Skeletal muscle tissue (tissue), 4 donors: ENCODE results near the gene RAI1. TPM values are rescaled to one million over a fixed set of nuclear protein-coding genes. Genes with fewer than 3 reads are reported as not detected.
"Not testable (repeated sequence)": the region's sequence is repeated elsewhere in the genome, so short reads cannot be mapped to it uniquely, and the experiment has no call there.

Source experiments
- H3K27ac ChIP-seq: one replicate; pipeline ENCODE4 v1.7.0; 2013; ENCODE audit warnings: mild to moderate bottlenecking, low read depth, low read length, inconsistent platforms
- H3K27me3 ChIP-seq, 3 donors: one replicate each; pipeline ENCODE4 v1.7.0; 2013; ENCODE audit warnings: low read length in 3 of 3; ENCODE audit not compliant: control insufficient read depth in 3 of 3, insufficient read depth in 3 of 3
- H3K36me3 ChIP-seq, 3 donors: one replicate each; pipeline ENCODE4 v1.7.0; 2013; ENCODE audit warnings: low read length in 3 of 3; ENCODE audit not compliant: control insufficient read depth in 3 of 3, insufficient read depth in 3 of 3
- H3K4me1 ChIP-seq, 3 donors: one replicate each; pipeline ENCODE4 v1.7.0; 2013; ENCODE audit warnings: low read length in 3 of 3, mild to moderate bottlenecking in 3 of 3; ENCODE audit not compliant: control insufficient read depth in 3 of 3, insufficient read depth in 3 of 3
- H3K4me3 ChIP-seq, 3 donors: one replicate each; pipeline ENCODE4 v1.7.0; 2013; ENCODE audit warnings: low read length in 3 of 3
- H3K9ac ChIP-seq, 3 donors: one replicate each; pipeline ENCODE4 v1.7.0; 2013; ENCODE audit warnings: low read length in 3 of 3, mild to moderate bottlenecking in 3 of 3, moderate library complexity in 2 of 3, low read depth in 1 of 3
- H3K9me3 ChIP-seq, 3 donors: one replicate each; pipeline ENCODE4 v1.7.0; 2013; ENCODE audit warnings: low read length in 3 of 3; ENCODE audit not compliant: control insufficient read depth in 3 of 3
- total RNA-seq: library from RNA; depleted of rRNA; stranded (reverse); fragments of >200 nt; gene quantifications from one replicate; pipeline ENCODE4 v1.2.3, GENCODE V29; 2014
- donor health status: Osteomylitis.

The RAI1 gene, protein sequence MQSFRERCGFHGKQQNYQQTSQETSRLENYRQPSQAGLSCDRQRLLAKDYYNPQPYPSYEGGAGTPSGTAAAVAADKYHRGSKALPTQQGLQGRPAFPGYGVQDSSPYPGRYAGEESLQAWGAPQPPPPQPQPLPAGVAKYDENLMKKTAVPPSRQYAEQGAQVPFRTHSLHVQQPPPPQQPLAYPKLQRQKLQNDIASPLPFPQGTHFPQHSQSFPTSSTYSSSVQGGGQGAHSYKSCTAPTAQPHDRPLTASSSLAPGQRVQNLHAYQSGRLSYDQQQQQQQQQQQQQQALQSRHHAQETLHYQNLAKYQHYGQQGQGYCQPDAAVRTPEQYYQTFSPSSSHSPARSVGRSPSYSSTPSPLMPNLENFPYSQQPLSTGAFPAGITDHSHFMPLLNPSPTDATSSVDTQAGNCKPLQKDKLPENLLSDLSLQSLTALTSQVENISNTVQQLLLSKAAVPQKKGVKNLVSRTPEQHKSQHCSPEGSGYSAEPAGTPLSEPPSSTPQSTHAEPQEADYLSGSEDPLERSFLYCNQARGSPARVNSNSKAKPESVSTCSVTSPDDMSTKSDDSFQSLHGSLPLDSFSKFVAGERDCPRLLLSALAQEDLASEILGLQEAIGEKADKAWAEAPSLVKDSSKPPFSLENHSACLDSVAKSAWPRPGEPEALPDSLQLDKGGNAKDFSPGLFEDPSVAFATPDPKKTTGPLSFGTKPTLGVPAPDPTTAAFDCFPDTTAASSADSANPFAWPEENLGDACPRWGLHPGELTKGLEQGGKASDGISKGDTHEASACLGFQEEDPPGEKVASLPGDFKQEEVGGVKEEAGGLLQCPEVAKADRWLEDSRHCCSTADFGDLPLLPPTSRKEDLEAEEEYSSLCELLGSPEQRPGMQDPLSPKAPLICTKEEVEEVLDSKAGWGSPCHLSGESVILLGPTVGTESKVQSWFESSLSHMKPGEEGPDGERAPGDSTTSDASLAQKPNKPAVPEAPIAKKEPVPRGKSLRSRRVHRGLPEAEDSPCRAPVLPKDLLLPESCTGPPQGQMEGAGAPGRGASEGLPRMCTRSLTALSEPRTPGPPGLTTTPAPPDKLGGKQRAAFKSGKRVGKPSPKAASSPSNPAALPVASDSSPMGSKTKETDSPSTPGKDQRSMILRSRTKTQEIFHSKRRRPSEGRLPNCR (N-terminal part only)
- 3.1 TPM for total RNA-seq

DNA sequence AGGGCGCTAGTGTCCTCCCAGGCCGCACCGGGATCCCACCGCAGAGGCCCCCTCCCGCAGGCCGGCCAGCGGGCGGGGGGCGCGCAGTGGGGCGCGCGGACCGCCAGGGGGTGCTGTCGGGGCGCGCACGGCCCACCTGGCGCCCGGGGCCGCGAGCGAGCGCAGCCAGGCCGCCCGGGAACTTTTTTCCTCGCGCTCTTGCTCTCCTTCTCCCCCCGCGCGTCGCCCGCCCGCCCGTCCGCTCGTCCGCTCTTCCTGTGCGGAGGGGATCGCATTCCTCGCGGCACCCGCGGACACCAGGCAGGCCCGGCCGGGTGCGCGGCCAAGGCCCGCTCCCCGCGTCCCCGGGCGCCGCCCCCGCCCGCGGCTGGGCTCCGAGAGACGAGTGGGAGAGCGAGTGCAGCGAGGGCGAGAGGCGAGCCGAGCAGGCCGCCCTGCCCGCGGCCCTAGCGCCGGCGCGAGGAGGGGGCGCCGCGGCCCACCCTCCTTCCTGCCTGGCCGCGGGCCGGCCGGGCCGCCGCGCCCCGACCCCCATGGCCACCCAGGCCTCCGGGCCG is at the start of gene RAI1:
TSS of gene RAI1 (plus strand) at position 272 of the 557 bp plus-strand sequence. CDS start 111,491 bp downstream, outside the sequence.
- Histone ChIP-seq H3K27me3 (no peaks in the 10 kb centered on the region), H3K4me1 (peaks cover 25 to 31% (median 27%) of the 10 kb centered on the region in 3 donors), H3K9ac (peak within 1 kb of the TSS; percentile 71 to 86 (median 74)), H3K27ac (peak within 1 kb of the TSS; percentile 73), H3K36me3 (no peaks in the 10 kb centered on the region), H3K4me3 (peak within 1 kb of the TSS; percentile 68 to 77 (median 76)), H3K9me3 (no peaks in the 10 kb centered on the region)

DNA sequence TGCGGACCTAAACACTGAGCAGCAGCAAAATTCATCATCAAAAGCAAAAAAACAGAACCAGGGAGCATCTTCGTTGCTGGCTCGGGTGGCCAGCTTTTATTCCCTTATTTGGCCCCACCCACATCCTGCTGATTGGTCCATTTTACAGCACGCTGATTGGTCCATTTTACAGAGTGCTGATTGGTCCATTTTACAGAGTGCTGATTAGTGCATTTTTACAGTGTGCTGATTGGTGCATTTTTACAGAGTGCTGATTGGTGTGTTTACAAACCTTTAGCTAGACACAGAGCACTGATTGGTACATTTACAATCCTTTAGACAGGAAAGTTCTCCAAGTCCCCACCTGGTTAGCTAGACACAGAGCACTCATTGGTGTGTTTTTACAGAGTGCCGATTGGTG is 48.6 kb upstream of the RAI1 start:
- not testable (repeated sequence) for H3K9me3 ChIP-seq, H3K27ac ChIP-seq, H3K9ac ChIP-seq, H3K36me3 ChIP-seq, H3K4me1 ChIP-seq, H3K4me3 ChIP-seq
- H3K27me3 ChIP-seq, result peaks cover 0 to 14% (median 13%) of the 10 kb centered on the region in 3 donors

DNA sequence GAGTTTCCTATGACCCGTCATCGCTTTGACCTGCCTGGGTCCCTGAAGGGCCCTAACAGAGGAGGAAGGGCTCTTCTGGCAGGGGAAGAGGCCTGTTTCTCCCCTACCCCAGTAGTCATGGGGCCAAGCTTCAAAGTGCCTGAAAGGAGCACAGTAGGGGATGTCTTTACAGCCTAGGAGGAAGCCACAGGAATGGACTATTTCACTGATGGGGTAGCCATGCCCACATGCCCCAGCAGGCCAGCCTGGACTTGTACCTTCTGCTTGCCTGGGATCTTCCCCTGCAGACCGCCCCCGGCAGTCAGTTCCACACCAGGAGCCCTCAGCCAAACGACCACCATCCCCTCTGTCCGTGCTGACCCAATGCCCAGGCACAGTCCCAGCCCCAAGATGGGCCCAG is 47.9 kb upstream of the RAI1 start:
- Histone ChIP-seq H3K4me3 (no peak overlapping the region), H3K4me1 (no peaks in the 10 kb centered on the region), H3K9me3 (no peaks in the 10 kb centered on the region), H3K27me3 (peaks cover 0 to 15% (median 13%) of the 10 kb centered on the region in 3 donors), H3K36me3 (no peaks in the 10 kb centered on the region), H3K27ac (no peak overlapping the region), H3K9ac (no peak overlapping the region)

DNA sequence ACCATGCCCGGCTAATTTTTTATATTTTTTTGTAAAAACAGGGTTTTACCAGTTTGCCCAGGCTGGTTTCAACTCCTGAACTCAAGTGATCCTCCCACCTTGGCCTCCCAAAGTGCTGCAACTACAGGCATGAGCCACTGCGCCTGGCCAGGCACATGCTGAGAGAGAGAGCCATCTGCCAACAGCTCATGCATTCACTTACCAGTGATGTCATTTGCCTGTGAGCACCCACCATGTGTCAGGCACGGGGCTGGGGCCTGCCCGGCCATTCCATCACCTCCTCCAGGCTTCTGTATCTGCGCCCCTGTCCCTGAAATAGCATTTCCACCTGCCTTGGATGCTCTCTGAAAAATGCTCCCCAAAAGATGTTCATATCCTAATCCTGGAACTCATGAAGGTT is 46.1 kb upstream of the RAI1 start:
- no peak overlapping the region for H3K27ac ChIP-seq

DNA sequence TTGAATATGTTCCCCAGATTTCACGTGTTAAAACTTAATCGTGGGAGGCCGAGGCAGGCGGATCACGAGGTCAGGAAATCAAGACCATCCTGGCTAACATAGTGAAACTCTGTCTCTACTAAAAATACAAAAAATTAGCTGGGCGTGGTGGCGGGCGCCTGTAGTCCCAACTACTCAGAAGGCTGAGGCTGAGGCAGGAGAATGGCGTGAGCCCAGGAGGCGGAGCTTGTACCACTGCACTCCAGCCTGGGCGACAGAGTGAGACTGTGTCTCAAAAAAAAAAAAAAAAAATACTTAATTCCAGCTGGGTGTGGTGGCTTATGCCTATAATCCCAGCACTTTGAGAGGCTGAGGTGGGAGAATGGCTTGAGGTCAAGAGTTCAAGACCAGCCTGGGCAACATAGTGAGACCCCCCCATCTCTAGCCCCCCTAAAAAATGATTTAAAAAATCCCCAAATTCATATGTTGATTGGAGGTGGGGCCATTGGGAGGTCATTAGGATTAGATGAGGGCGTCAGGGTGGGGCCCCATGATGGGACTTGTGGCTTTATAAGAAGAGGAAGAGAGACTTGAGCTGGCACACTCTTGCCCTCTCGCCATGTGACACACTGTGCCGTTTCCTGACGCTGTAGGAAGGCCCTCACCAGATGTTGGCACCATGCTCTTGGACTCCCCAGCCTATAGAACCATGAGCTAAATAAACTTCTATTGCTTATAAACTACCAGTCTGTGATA is 45.6 kb upstream of the RAI1 start:
- not testable (repeated sequence) for H3K27ac ChIP-seq, H3K9me3 ChIP-seq, H3K9ac ChIP-seq, H3K36me3 ChIP-seq, H3K4me1 ChIP-seq, H3K4me3 ChIP-seq
- H3K27me3 ChIP-seq, result peaks cover 0 to 13% (median 12%) of the 10 kb centered on the region in 3 donors

More for the DNA sequence above, 46.1 kb upstream of the RAI1 start:
- no peaks in the 10 kb centered on the region for H3K4me1 ChIP-seq
- H3K27me3 ChIP-seq, result peaks cover 0 to 13% (median 12%) of the 10 kb centered on the region in 3 donors
- H3K36me3 ChIP-seq, result no peaks in the 10 kb centered on the region
- H3K9me3 ChIP-seq, result no peaks in the 10 kb centered on the region
- no peak overlapping the region for H3K4me3 ChIP-seq
- H3K9ac ChIP-seq, result no peak overlapping the region

DNA sequence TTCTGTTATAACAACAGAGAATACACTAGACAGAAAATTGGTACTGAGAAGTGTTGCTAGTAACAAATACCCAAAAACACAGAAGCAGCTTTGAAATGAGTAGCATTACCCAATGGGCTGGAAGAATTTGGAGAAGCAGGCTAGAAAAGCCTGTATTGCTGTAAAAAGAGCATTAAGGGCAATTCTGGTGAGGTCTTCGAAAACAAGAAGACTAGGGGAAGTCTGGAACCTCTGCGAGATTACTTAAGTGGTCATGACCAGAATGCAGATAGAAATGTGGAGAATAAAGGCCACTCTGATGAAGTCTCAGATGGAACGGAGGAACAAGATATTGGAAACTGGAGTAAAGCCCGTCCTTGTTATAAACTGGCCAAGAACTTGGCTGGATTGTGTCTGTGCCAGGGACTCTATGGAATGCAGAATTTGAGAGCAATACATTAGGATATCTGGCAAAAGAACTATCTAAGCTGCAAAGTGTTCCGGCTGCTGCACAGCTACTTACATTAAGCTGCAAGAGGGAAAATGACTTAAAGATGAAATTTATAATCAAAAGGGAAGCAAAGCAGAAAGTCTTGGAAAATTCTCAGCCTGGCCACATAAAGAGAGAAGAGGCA is 44.9 kb upstream of the RAI1 start:
- no peaks in the 10 kb centered on the region for H3K36me3 ChIP-seq
- peaks cover 0 to 13% (median 9%) of the 10 kb centered on the region in 3 donors for H3K27me3 ChIP-seq
- H3K9ac ChIP-seq, result no peak overlapping the region
- no peak overlapping the region for H3K27ac ChIP-seq
- no peaks in the 10 kb centered on the region for H3K4me1 ChIP-seq
- H3K9me3 ChIP-seq, result no peaks in the 10 kb centered on the region
- no peak overlapping the region for H3K4me3 ChIP-seq

DNA sequence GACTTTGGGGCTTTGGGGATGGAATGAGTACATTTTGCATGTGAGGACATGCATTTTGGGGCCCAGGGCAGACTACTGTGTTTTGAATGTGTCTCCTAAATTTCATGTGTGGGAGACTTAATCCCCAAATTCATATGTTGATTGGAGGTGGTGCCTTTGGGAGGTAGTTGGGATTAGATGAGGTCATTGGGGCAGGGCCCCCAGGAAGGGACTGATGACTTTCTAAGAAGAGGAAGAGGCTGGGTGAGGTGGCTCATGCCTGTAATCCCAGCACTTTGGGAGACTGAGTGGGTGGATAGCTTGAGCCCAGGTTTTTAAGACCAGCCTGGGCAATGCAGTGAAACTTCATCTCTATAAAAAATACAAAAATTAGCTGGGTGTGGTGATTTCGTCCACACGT is 42.8 kb upstream of the RAI1 start:
- Histone ChIP-seq H3K9ac (no peak overlapping the region), H3K9me3 (no peaks in the 10 kb centered on the region), H3K27ac (no peak overlapping the region), H3K36me3 (no peaks in the 10 kb centered on the region), H3K4me3 (no peak overlapping the region), H3K4me1 (no peaks in the 10 kb centered on the region), H3K27me3 (peaks cover 0 to 9% (median 8%) of the 10 kb centered on the region in 3 donors)

DNA sequence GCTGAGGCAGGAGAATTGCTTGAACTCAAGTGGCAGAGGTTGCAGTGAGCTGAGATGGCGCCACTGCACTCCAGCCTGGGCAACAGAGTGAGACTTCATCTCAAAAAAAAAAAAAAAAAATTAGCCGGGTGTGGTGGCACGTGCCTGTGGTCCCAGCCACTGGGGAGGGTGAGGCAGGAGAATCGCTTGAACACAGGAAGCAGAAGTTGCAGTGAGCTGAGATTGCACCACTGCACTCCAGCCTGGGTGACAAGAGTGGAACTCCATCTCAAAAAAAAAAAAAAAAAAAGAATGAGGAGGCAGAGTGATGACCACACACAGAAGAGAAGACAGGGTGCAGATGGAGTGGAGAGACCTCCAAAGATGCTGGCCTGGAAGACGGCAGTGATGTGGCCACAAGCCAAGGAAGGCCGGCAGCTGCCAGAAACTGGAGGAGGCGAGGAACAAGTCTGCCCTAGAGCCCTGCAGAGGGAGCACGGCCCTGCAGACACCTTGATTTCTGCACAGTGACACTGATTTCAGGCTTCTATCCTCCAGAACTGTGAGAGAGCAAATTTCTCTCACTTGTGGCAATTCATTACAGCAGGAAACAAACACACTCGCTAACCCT is 41.5 kb upstream of the RAI1 start:
- not testable (repeated sequence) for H3K9ac ChIP-seq, H3K4me1 ChIP-seq, H3K36me3 ChIP-seq, H3K27ac ChIP-seq, H3K4me3 ChIP-seq, H3K9me3 ChIP-seq, H3K27me3 ChIP-seq
